NOMO-1 (cell line): ENCODE measurements around the gene CCDC175.

Experiments
- DNase-seq, 2 experiments: peaks; one replicate each; lab custom pipeline; 2025; ENCODE audit not compliant: unreplicated experiment in 2 of 2; lab: John Stamatoyannopoulos, UW

Gene CCDC175

GRCh38 chr14:59483363-59483762 is 93.2 kb downstream of the CCDC175 start:
- DNase-seq, result no peak

DNA sequence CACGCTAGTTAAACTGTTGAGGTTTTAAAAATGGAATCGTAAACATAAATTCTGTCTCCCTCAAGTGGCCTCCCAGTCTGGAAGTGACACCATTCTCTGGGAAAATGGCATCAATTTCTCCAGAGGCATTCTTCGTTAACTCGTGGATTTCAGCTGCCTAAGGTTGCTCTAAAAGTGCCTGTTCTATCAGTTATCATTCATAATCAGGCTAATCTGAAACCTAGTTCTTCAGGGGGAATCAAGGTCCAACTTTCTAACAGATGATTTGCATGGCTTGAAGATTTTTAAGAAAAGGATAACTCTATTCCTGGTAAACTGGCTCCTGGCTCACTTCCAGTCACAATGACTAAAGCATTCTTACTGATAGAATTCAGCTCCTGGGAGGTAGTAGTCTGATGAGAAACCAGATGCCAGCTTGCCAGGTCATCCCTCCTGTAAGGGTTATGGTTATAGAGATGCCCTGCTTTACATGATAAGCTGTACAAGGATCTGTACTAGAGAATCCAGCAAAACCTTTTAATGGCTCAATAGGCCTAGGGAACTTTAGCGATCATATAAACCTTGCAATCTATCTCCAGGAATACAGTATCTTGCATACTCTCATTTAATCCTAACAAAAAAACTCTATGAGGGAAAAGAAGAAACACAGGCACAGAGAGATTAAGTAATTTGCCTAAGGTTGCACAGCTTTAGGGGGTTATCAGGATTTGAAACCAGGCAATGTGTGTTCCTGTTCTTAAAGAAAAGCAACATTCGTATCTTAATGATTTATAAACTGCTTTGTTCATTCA is 93.9 kb downstream of the CCDC175 start:
- no peak for DNase-seq

DNA sequence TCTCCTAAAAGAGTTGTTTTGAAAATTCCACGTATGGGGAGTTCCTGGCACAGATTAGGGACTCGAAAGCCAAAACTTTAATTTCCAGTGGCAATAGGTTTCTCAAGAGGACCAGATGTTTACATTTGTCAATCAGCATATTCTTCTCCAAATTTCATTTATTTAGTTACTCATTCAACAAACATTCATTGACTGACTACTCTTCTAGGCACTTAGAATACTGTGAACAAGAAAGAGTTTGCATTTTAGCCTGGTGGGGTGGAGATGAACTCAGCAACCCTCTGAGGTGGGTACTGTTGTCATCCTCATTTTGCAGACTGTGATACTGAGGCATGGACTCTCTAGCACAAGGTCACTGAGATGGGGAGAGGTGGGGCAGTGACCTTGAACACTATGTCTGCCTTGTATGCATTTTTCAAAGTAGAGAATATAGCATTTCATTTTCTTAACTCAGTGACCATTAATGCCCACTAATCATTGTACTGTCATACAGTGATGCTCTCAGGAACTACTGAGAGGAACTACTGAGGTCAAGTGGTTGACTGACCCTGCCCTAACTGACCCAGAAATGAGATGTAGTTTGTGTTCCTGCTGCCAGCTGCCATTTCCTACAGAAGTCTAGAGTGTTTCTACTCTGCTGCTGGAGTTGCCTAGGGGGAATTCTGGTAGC is 94.6 kb downstream of the CCDC175 start:
- no peak for DNase-seq

DNA sequence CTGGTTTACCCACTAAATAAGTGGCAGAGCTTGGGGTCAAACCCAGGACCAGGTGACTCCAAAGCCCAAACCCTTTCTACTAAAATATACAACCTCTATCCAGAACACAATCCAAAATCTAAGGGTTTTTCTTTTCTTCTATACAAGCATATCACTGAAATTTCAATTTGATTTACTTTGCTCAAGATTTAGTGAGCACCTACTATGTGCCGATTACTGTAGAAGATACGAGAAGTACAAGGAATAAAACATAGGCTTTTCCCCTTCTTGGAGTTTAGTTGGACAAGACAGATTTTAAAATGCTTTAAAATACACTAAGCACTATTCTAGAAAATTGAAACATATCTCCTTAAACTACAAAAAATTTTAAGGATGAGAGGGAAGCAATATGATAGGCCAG is 95.2 kb downstream of the CCDC175 start:
- DNase-seq, result no peak

- no peak for DNase-seq
Measured at GRCh38 chr14:59480166-59480565, 96.4 kb downstream of the CCDC175 start.

DNA sequence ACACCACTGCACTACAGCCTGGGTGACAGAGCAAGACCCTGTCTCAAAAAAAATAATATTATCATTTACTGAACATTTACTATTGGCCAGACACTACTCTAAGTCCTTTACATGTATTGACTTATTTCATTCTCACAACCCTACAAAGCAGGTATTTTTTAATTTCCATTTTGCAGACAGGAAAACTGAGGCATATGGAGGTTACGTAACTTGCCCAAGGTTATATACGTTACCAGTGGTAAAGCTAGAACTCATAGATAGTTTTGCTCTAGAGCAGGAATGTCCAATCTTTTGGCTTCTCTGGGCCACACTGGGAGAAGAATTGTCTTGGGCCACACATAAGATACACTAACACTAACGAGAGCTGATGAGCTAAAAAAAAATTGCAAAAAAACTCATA is 98.1 kb downstream of the CCDC175 start:
- no peak for DNase-seq

- no peak for DNase-seq
Measured at GRCh38 chr14:59475709-59476108, 100.9 kb downstream of the CCDC175 start.

DNA sequence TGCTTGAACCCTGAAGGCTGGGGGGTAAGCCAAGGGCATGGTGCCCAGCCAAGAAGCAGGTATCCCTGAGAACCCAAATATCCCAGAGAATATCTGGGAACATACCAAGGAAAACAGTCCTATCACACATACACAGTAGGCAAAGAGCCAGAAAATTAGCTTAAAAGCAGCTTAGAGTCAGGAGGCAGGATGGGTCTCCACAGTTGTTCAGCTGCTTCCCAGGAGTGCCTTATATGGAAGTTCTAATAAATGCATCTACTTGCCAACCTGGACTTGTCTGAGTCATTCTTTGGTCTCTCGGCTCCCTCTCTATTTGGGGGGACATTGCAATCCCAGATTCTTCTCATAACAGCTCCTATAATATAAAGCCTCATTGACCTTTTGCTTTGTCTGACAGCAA is 102.4 kb downstream of the CCDC175 start:
- DNase-seq, result no peak

DNA sequence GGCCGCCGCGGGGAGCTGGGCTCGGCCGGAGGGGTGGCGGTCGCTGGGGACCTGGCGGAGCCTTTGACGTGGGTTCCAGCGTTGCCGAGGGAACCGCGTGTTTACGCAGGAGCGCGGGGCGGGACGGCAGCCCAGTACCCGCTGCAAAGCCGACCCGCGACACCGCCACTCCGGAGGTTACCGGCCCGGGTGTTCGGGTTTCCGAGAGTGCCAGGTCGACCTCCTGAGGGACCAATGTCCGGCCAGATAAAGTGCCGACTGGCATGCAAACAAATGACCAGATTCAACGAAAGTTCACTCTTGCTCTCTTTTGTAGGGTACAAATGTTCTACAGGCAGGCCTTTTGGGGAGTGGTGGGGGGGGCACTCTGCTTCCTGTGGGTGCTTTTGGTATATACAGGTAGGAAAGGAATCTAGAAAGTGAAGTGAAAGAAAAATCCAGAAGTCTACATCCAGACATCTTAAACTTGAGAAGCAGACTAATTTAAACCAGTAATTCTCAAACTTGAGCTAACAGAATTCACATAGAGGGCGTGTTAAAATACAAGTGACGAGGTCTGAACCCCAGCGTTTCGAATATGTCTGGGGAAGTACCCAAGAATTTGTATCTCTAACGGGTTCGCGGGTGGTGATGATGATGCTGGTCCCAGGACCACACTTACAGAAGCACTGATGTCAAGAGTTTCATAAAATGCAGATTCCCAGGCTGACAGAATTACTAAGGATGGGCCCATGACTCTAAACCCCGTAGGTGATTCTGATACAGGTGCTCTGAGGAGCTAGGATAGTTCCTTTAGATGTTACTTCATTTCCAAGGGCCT is 111.1 kb downstream of the CCDC175 start, which contains the start of gene GPR135:
TSS of gene GPR135 (minus strand) at position 65 of the 820 bp plus-strand sequence. CDS start 154 bp downstream, outside the sequence.
- no peak for DNase-seq

DNA sequence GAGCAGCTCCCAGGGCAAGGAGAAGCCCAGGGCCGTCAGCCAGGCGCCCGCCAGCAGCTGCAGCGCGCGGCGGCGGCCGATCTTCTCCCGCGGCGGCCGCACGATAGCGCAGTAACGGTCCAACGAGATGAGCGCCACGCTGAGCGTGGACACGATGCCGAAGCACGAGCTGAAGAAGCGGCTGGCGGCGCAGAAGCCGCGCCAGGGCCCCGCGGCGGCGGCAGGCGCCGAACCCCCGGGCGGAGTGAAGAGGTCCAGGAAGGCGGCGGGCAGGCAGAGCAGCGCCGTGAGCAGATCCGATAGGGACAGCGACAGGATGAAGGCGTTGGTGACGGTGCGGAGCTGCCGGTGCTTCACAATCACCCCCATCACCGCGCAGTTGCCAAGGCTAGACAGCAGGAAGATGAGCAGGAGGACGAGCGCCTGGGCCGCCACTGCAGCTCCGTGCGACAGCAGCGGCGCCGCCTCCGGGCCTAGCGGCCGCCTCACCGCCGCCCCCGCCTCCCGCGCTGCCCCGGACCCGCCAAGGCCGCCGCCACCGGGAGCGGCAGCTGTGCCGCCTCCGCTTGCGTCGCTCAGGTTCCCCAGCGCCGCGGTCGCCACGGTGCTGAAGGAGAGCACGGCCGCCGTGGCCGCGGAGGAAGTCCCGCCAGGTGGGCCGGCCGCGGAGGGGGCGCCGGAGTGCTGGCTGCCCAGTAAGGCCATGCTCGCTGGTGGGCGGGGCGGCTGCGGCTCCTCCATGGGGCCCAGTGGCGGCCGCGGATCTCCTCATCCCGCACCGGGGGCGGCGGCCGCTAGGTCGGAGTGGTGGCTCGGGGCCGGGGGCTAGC is 111.9 kb downstream of the CCDC175 start:
- no peak for DNase-seq

DNA sequence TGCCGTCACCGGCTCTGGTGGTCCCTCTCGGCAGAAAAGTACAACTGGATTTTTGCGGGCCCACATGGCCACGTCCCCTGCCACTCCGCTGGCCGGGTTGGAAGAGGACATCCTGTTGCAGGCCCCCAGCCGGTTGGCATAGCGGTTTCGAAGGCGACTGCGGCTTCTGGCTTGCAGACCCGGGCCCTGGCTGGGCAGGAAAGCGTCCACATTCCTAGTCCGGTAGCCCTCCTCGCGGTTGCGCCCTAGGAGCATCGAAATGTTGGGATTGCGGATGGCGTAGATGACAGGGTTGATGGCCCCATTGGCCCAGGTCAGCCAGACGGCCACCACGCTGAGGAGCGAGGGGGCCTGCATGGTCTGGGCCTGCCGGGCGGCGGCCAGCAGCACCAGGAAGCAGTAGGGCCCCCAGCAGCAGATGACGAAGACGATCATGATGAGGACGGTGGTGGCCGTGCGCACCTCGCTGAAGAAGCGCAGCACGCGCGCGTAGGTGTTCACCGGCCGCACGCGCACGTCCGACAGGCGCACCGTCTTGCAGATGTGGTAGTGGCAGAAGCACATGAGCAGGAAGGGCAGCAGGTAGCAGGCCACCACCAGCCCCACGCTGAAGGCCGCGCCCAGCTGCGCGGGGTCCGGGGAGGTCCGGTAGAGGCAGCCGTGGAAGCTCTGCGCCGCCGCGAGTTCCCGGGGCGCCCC is 112.7 kb downstream of the CCDC175 start:
- no peak for DNase-seq

DNA sequence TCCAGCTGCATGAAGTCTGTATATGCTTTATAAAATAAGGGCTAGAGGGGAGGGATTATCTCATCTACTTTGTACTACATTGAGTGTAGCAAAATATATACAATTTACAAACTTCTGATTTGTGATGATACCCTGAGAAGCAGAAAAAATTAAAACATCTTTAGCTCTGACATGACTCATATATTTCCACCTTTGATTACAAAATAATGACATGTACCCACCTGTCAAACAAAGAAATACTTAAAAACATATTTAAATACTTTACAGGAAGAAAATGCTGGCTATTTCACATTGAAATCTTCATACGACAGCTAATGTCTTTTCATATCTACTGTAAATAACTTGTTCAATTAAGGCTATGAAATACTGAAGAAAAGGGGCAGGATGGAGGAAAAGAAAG is 114.7 kb downstream of the CCDC175 start:
- no peak for DNase-seq

GRCh38 chr14:59460378-59460777 is 116.2 kb downstream of the CCDC175 start:
- no peak for DNase-seq

- no peak for DNase-seq
Measured at GRCh38 chr14:59458486-59458885, 118.1 kb downstream of the CCDC175 start.

DNA sequence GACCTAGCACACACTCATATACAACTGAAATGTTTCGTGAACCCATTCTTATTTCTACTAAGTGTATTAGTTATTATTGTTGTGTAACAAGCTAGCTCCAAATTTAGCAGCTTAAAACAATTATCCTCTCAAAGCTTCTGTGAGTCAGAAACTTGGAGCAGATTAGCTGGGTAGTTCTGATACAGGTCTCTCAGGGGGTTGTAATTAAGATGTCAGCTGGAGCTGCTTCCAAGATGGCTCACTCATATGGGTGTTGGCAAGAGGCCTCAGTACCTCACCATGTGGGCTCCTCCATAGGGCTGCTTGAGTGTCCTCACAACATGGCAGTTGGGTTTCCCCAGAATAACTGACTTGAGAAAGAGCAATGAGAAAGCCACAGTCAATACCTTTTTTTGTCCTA is 121.2 kb downstream of the CCDC175 start:
- DNase-seq, result no peak
